Upper lobe of left lung (tissue), 6 donors: ENCODE results near the gene MAD1L1. TPM values are rescaled to one million over a fixed set of nuclear protein-coding genes. Genes with fewer than 3 reads are reported as not detected.

Source experiments
- ATAC-seq, 2 donors: fragments of 200-7000 bp; cut with Tn5 transposase; one replicate each; pipeline ENCODE4 v1.9.1; 2022; ENCODE audit warnings: mild to moderate bottlenecking in 2 of 2, moderate library complexity in 2 of 2; ENCODE audit not compliant: low FRiP score in 2 of 2
- DNase-seq, 2 donors: peaks; one replicate each; pipeline ENCODE4 v3.0.0-alpha.2; 2019 to 2020
- H3K27ac ChIP-seq, 4 donors: fragments of 200-600 bp; sonication (generic); one replicate each; pipeline ENCODE4 v1.5.1; 2016 to 2019
- H3K27me3 ChIP-seq, 4 donors: fragments of 200-600 bp; sonication (generic); one replicate each; pipeline ENCODE4 v1.5.1; 2017 to 2019
- H3K36me3 ChIP-seq, 4 donors: fragments of 200-600 bp; sonication (generic); one replicate each; pipeline ENCODE4 v1.5.1; 2016 to 2019
- H3K4me1 ChIP-seq, 4 donors: fragments of 200-600 bp; sonication (generic); one replicate each; pipeline ENCODE4 v1.5.1; 2018 to 2019
- H3K4me3 ChIP-seq, 4 donors: fragments of 200-600 bp; sonication (generic); one replicate each; pipeline ENCODE4 v1.5.1; 2017 to 2019; ENCODE audit warnings: mild to moderate bottlenecking in 2 of 4, moderate library complexity in 1 of 4
- H3K9me3 ChIP-seq, 4 donors: fragments of 200-600 bp; sonication (generic); one replicate each; pipeline ENCODE4 v1.5.1; 2018 to 2019
- CTCF ChIP-seq, 6 experiments: fragments of 450-650 bp in 4 of 6; fragments of 200-600 bp in 2 of 6; sonication (generic) in 2 of 6; IDR thresholded peaks; one replicate each; pipeline ENCODE4 v1.5.1; 2016 to 2019; ENCODE audit warnings: antibody characterized with exemption in 6 of 6
- EP300 ChIP-seq, 4 donors: sonication (generic); formaldehyde crosslinking; IDR thresholded peaks; one replicate each; pipeline ENCODE4 v1.5.1; 2017; ENCODE audit warnings: antibody characterized with exemption in 4 of 4, control low read depth in 2 of 4
- POLR2A ChIP-seq, 4 donors: fragments of 450-650 bp; IDR thresholded peaks; one replicate each; pipeline ENCODE4 v1.5.1; 2016 to 2017; ENCODE audit warnings: antibody characterized with exemption in 4 of 4, mild to moderate bottlenecking in 2 of 4
- POLR2AphosphoS5 ChIP-seq, 2 donors: sonication (generic); formaldehyde crosslinking; IDR thresholded peaks; one replicate each; pipeline ENCODE4 v1.5.1; 2017; ENCODE audit warnings: antibody characterized with exemption in 2 of 2
- WGBS, 2 donors: methylation state at CpG; one replicate each; pipeline ENCODE4 v1.1.5; 2017 to 2018; 5-methylcytosine and 5-hydroxymethylcytosine counted together
- total RNA-seq, 6 donors: library from RNA; depleted of rRNA in 4 of 6; stranded (reverse); fragments of >200 nt in 4 of 6; gene quantifications; one replicate each; pipeline versions ENCODE4 v1.1.0 to v1.2.1, GENCODE V29; 2016 to 2021
- donor health status: DM: no; HTN: no; CAD: no; lungs with moderate emphysema.
- donor health status: DM: no; HTN: yes; CAD: no; lungs with severe emphysema.

The MAD1L1 gene
- total RNA-seq, 6 donors from 2014 or later = 40.6 to 364 (median 65.6) TPM

- WGBS, 2 donors = 83 to 88% methylated on average over 4 to 26 of the region's 33 CpGs
- DNase-seq (peak in 1 of 2 donors; percentile 78), ATAC-seq (no peak)
- TF ChIP-seq CTCF (IDR thresholded peaks at IDR 0.05) (no peak), POLR2AphosphoS5 (IDR thresholded peaks at IDR 0.05) (no peak), EP300 (IDR thresholded peaks at IDR 0.05) (no peak), POLR2A (IDR thresholded peaks at IDR 0.05) (no peak)
- Histone ChIP-seq H3K9me3 (no peaks in the 10 kb centered on the region), H3K4me1 (no peaks in the 10 kb centered on the region), H3K27ac (no peak overlapping the region), H3K4me3 (no peak overlapping the region), H3K27me3 (no peaks in the 10 kb centered on the region), H3K36me3 (no peaks in the 10 kb centered on the region)
Measured at GRCh38 chr7:1850111-1850975, 382.4 kb downstream of the MAD1L1 start.

GRCh38 chr7:1849351-1850041, 383.2 kb downstream of the MAD1L1 start:
- peak in 1 of 2 donors; percentile 74 for DNase-seq
- Histone ChIP-seq H3K4me1 (no peaks in the 10 kb centered on the region), H3K27me3 (no peaks in the 10 kb centered on the region), H3K9me3 (no peaks in the 10 kb centered on the region), H3K27ac (no peak overlapping the region), H3K4me3 (no peak overlapping the region), H3K36me3 (no peaks in the 10 kb centered on the region)
- TF ChIP-seq EP300 (IDR thresholded peaks at IDR 0.05) (no peak), CTCF (IDR thresholded peaks at IDR 0.05) (no peak), POLR2A (IDR thresholded peaks at IDR 0.05) (no peak), POLR2AphosphoS5 (IDR thresholded peaks at IDR 0.05) (no peak)
- WGBS, 2 donors = 91 to 94% methylated on average over 35 of the region's 35 CpGs
- ATAC-seq = no peak

- Histone ChIP-seq H3K27me3 (no peaks in the 10 kb centered on the region), H3K9me3 (no peaks in the 10 kb centered on the region), H3K4me3 (no peak overlapping the region), H3K27ac (no peak overlapping the region), H3K36me3 (no peaks in the 10 kb centered on the region), H3K4me1 (no peaks in the 10 kb centered on the region)
- peak in 1 of 2 donors; percentile 36 for DNase-seq
- WGBS, 2 donors = 95 to 97% methylated on average over 8 to 15 of the region's 15 CpGs
- TF ChIP-seq CTCF (IDR thresholded peaks at IDR 0.05) = no peak
- no peak for TF ChIP-seq POLR2AphosphoS5 (IDR thresholded peaks at IDR 0.05)
- TF ChIP-seq EP300 (IDR thresholded peaks at IDR 0.05) = no peak
- no peak for TF ChIP-seq POLR2A (IDR thresholded peaks at IDR 0.05)
- no peak for ATAC-seq
Measured at GRCh38 chr7:1848911-1849311, 383.8 kb downstream of the MAD1L1 start.

- no peak for ATAC-seq
Measured at GRCh38 chr7:1848013-1848640, 384.6 kb downstream of the MAD1L1 start.

More at GRCh38 chr7:1848013-1848640, 384.6 kb downstream of the MAD1L1 start:
- H3K27ac ChIP-seq = no peak overlapping the region
- DNase-seq = peak in 1 of 2 donors; percentile 63
- TF ChIP-seq EP300 (IDR thresholded peaks at IDR 0.05) = no peak
- TF ChIP-seq POLR2A (IDR thresholded peaks at IDR 0.05) = no peak
- TF ChIP-seq POLR2AphosphoS5 (IDR thresholded peaks at IDR 0.05) = no peak
- no peak for TF ChIP-seq CTCF (IDR thresholded peaks at IDR 0.05)
- H3K27me3 ChIP-seq = no peaks in the 10 kb centered on the region
- no peaks in the 10 kb centered on the region for H3K4me1 ChIP-seq
- no peak overlapping the region for H3K4me3 ChIP-seq
- WGBS, 2 donors = 83 to 92% methylated on average over 19 to 23 of the region's 23 CpGs
- H3K9me3 ChIP-seq = no peaks in the 10 kb centered on the region
- peaks cover 0 to 1% (median under 1%) of the 10 kb centered on the region in 4 donors for H3K36me3 ChIP-seq
